SK-N-SH treated with all-trans-retinoic acid at 6 μM for 48 hours (cell line): Measurements from ENCODE around the gene OTC.
A peak's percentile ranks its signal among the peaks of the same experiment; 100 is the strongest.

Experiments used
- ATAC-seq: fragments of 200-7000 bp; cut with Tn5 transposase; 3 replicates; pipeline ENCODE4 v1.9.1; 2020; ENCODE audit warnings: mild to moderate bottlenecking, moderate library complexity
- ARNTL ChIP-seq: fragments of 450-650 bp; formaldehyde crosslinking; IDR thresholded peaks from 2 replicates; pipeline ENCODE4 v1.5.0; 2020; ENCODE audit warnings: low read depth, mild to moderate bottlenecking, moderate library complexity, borderline replicate concordance
- BACH2 ChIP-seq: fragments of 250-450 bp; sonication (Bioruptor Pico); IDR thresholded peaks from 2 replicates; pipeline ENCODE4 v1.9.0; 2021; ENCODE audit warnings: mild to moderate bottlenecking, borderline replicate concordance
- CREB5 ChIP-seq: fragments of 250-450 bp; sonication (Bioruptor Pico); IDR thresholded peaks from 2 replicates; pipeline ENCODE4 v1.5.1; 2020; ENCODE audit warnings: low read depth, mild to moderate bottlenecking, moderate library complexity
- CSDC2 ChIP-seq: fragments of 250-450 bp; sonication (Bioruptor Pico); IDR thresholded peaks from 2 replicates; pipeline ENCODE4 v1.5.0; 2020; ENCODE audit warnings: mild to moderate bottlenecking, moderate library complexity
- CSRNP3 ChIP-seq: fragments of 250-450 bp; sonication (Bioruptor Pico); IDR thresholded peaks from 2 replicates; pipeline ENCODE4 v1.5.1; 2021; ENCODE audit warnings: mild to moderate bottlenecking, moderate library complexity
- ESRRG ChIP-seq: fragments of 250-450 bp; sonication (Bioruptor Pico); IDR thresholded peaks from 2 replicates; pipeline ENCODE4 v1.6.1; 2021; ENCODE audit warnings: mild to moderate bottlenecking
- GLIS3 ChIP-seq: fragments of 250-450 bp; sonication (Bioruptor Pico); IDR thresholded peaks from 2 replicates; pipeline ENCODE4 v1.5.0; 2020; ENCODE audit warnings: mild to moderate bottlenecking, moderate library complexity
- ISL1 ChIP-seq: fragments of 250-450 bp; sonication (Bioruptor Pico); IDR thresholded peaks from 2 replicates; pipeline ENCODE4 v2.1.2; 2022; ENCODE audit warnings: mild to moderate bottlenecking, moderate library complexity
- OSR1 ChIP-seq: fragments of 250-450 bp; sonication (Bioruptor Pico); IDR thresholded peaks from 2 replicates; pipeline ENCODE4 v1.8.0; 2022; ENCODE audit warnings: moderate library complexity, mild to moderate bottlenecking, inconsistent platforms
- RARB ChIP-seq: fragments of 250-450 bp; sonication (Bioruptor Pico); IDR thresholded peaks from 2 replicates; pipeline ENCODE4 v1.8.0; 2021; ENCODE audit warnings: mild to moderate bottlenecking, moderate library complexity
- SNAI2 ChIP-seq: fragments of 250-450 bp; sonication (Bioruptor Pico); IDR thresholded peaks from 2 replicates; pipeline ENCODE4 v1.5.0; 2020; ENCODE audit warnings: mild to moderate bottlenecking, moderate library complexity
- TCF4 ChIP-seq: fragments of 250-450 bp; sonication (Bioruptor Pico); IDR thresholded peaks from 2 replicates; pipeline ENCODE4 v1.8.0; 2021; ENCODE audit warnings: mild to moderate bottlenecking, moderate library complexity, borderline replicate concordance
- TOX ChIP-seq: fragments of 250-450 bp; sonication (Bioruptor Pico); IDR thresholded peaks from 2 replicates; pipeline ENCODE4 v1.8.0; 2021; ENCODE audit warnings: mild to moderate bottlenecking, moderate library complexity, borderline replicate concordance
- ZC3H10 ChIP-seq: fragments of 250-450 bp; sonication (Bioruptor Pico); IDR thresholded peaks from 2 replicates; pipeline ENCODE4 v1.5.1; 2021; ENCODE audit warnings: mild to moderate bottlenecking, moderate library complexity
- ZFP3 ChIP-seq: fragments of 250-450 bp; sonication (Bioruptor Pico); IDR thresholded peaks from 2 replicates; pipeline ENCODE4 v1.5.0; 2020; ENCODE audit warnings: mild to moderate bottlenecking, moderate library complexity
- ZFP30 ChIP-seq: fragments of 450-650 bp; formaldehyde crosslinking; IDR thresholded peaks from 2 replicates; pipeline ENCODE4 v1.5.0; 2022; ENCODE audit warnings: mild to moderate bottlenecking, moderate library complexity
- ZNF565 ChIP-seq: fragments of 450-650 bp; formaldehyde crosslinking; conservative IDR thresholded peaks from 2 replicates; pipeline ENCODE4 v1.5.0; 2020; ENCODE audit warnings: low read depth, mild to moderate bottlenecking, moderate library complexity
- ZNF70 ChIP-seq: fragments of 450-650 bp; formaldehyde crosslinking; IDR thresholded peaks from 2 replicates; pipeline ENCODE4 v1.5.0; 2020; ENCODE audit warnings: mild to moderate bottlenecking, moderate library complexity
- ZNF8 ChIP-seq: fragments of 450-650 bp; formaldehyde crosslinking; IDR thresholded peaks from 2 replicates; pipeline ENCODE4 v1.5.0; 2020; ENCODE audit warnings: mild to moderate bottlenecking, moderate library complexity
- TF ChIP-seq, protein P1 (sequence below): fragments of 250-450 bp; sonication (Bioruptor Pico); IDR thresholded peaks from 2 replicates; pipeline ENCODE4 v1.5.0; 2020; ENCODE audit warnings: mild to moderate bottlenecking, moderate library complexity
- TF ChIP-seq, protein P2 (sequence below): fragments of 250-450 bp; sonication (Bioruptor Pico); IDR thresholded peaks from 2 replicates; pipeline ENCODE4 v1.8.0; 2021; ENCODE audit warnings: low read depth, mild to moderate bottlenecking, moderate library complexity, borderline replicate concordance
- TF ChIP-seq, protein P3 (sequence below): fragments of 250-450 bp; sonication (Bioruptor Pico); IDR thresholded peaks from 2 replicates; pipeline ENCODE4 v1.8.0; 2020; ENCODE audit warnings: mild to moderate bottlenecking, moderate library complexity, borderline replicate concordance

OTC gene

GRCh38 chrX:38313190-38313589 is 39.2 kb upstream of the OTC start:
- peak; percentile 45; the same call in 1 of the 3 replicates for ATAC-seq
- TF ChIP-seq ZNF565 (CRISPR knock-in tag), result no peak
- no peak for TF ChIP-seq ZC3H10 (CRISPR knock-in tag)
- TF ChIP-seq TOX (CRISPR knock-in tag), result no peak
- no peak for TF ChIP-seq ZFP3 (CRISPR knock-in tag)
- TF ChIP-seq ARNTL (CRISPR knock-in tag), result no peak
- TF ChIP-seq, protein P1, sequence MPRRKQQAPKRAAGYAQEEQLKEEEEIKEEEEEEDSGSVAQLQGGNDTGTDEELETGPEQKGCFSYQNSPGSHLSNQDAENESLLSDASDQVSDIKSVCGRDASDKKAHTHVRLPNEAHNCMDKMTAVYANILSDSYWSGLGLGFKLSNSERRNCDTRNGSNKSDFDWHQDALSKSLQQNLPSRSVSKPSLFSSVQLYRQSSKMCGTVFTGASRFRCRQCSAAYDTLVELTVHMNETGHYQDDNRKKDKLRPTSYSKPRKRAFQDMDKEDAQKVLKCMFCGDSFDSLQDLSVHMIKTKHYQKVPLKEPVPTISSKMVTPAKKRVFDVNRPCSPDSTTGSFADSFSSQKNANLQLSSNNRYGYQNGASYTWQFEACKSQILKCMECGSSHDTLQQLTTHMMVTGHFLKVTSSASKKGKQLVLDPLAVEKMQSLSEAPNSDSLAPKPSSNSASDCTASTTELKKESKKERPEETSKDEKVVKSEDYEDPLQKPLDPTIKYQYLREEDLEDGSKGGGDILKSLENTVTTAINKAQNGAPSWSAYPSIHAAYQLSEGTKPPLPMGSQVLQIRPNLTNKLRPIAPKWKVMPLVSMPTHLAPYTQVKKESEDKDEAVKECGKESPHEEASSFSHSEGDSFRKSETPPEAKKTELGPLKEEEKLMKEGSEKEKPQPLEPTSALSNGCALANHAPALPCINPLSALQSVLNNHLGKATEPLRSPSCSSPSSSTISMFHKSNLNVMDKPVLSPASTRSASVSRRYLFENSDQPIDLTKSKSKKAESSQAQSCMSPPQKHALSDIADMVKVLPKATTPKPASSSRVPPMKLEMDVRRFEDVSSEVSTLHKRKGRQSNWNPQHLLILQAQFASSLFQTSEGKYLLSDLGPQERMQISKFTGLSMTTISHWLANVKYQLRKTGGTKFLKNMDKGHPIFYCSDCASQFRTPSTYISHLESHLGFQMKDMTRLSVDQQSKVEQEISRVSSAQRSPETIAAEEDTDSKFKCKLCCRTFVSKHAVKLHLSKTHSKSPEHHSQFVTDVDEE (CRISPR knock-in tag), result no peak
- no peak for TF ChIP-seq GLIS3 (CRISPR knock-in tag)
- no peak for TF ChIP-seq CREB5 (CRISPR knock-in tag)
- TF ChIP-seq ZNF8 (CRISPR knock-in tag), result no peak
- no peak for TF ChIP-seq ZFP30
- no peak for TF ChIP-seq ISL1 (CRISPR knock-in tag)
- TF ChIP-seq OSR1 (CRISPR knock-in tag), result no peak
- TF ChIP-seq ZNF70, result no peak
- TF ChIP-seq CSRNP3, result no peak
- TF ChIP-seq CSDC2, result no peak
- TF ChIP-seq, protein P2, sequence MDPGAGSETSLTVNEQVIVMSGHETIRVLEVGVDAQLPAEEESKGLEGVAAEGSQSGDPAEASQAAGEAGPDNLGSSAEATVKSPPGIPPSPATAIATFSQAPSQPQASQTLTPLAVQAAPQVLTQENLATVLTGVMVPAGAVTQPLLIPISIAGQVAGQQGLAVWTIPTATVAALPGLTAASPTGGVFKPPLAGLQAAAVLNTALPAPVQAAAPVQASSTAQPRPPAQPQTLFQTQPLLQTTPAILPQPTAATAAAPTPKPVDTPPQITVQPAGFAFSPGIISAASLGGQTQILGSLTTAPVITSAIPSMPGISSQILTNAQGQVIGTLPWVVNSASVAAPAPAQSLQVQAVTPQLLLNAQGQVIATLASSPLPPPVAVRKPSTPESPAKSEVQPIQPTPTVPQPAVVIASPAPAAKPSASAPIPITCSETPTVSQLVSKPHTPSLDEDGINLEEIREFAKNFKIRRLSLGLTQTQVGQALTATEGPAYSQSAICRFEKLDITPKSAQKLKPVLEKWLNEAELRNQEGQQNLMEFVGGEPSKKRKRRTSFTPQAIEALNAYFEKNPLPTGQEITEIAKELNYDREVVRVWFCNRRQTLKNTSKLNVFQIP (CRISPR knock-in tag), result no peak
- TF ChIP-seq, protein P3, sequence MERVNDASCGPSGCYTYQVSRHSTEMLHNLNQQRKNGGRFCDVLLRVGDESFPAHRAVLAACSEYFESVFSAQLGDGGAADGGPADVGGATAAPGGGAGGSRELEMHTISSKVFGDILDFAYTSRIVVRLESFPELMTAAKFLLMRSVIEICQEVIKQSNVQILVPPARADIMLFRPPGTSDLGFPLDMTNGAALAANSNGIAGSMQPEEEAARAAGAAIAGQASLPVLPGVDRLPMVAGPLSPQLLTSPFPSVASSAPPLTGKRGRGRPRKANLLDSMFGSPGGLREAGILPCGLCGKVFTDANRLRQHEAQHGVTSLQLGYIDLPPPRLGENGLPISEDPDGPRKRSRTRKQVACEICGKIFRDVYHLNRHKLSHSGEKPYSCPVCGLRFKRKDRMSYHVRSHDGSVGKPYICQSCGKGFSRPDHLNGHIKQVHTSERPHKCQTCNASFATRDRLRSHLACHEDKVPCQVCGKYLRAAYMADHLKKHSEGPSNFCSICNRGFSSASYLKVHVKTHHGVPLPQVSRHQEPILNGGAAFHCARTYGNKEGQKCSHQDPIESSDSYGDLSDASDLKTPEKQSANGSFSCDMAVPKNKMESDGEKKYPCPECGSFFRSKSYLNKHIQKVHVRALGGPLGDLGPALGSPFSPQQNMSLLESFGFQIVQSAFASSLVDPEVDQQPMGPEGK (CRISPR knock-in tag), result no peak

- ATAC-seq, result no peak
- TF ChIP-seq CREB5 (CRISPR knock-in tag) (no peak), CSRNP3 (no peak), ZC3H10 (CRISPR knock-in tag) (no peak), ISL1 (CRISPR knock-in tag) (no peak), ZNF70 (no peak), ARNTL (CRISPR knock-in tag) (no peak), BACH2 (CRISPR knock-in tag) (no peak), CSDC2 (no peak), RARB (no peak), TOX (CRISPR knock-in tag) (no peak), ESRRG (CRISPR knock-in tag) (no peak), SNAI2 (CRISPR knock-in tag) (no peak), GLIS3 (CRISPR knock-in tag) (no peak), TCF4 (no peak), ZNF8 (CRISPR knock-in tag) (no peak)
- TF ChIP-seq, protein P2 (CRISPR knock-in tag), result no peak
Measured at GRCh38 chrX:38315186-38315585, 37.2 kb upstream of the OTC start.
